Esophagus mucosa (tissue), 1 donor: Measurements from ENCODE around the gene SLC29A3. TPM values are rescaled to one million over a fixed set of nuclear protein-coding genes. Genes with fewer than 3 reads are reported as not detected.

Experiments used
- ATAC-seq: fragments of 200-7000 bp; cut with Tn5 transposase; one replicate; pipeline ENCODE4 v1.9.1; 2020
- total RNA-seq: library from RNA; stranded (reverse); gene quantifications from one replicate; pipeline ENCODE4 v1.2.4, GENCODE V29; 2023
- donor health status: DM: yes; HTN: yes; CAD: no.

SLC29A3 gene
- total RNA-seq, 1 donor from 2014 or later: 0.92 TPM

- ATAC-seq: no peak
Observed at GRCh38 chr10:71301371-71301916, 17.6 kb upstream of the SLC29A3 start.

GRCh38 chr10:71302451-71302850 lies 16.6 kb upstream of the SLC29A3 start:
- no peak for ATAC-seq

- peak; percentile 21 for ATAC-seq
Observed at GRCh38 chr10:71302874-71303568, 16.0 kb upstream of the SLC29A3 start.

GRCh38 chr10:71303569-71303907 lies 15.5 kb upstream of the SLC29A3 start:
- ATAC-seq: no peak

GRCh38 chr10:71304914-71305313 lies 14.1 kb upstream of the SLC29A3 start:
- no peak for ATAC-seq

GRCh38 chr10:71306979-71307378 lies 12.1 kb upstream of the SLC29A3 start:
- ATAC-seq: no peak

GRCh38 chr10:71307469-71308085 lies 11.5 kb upstream of the SLC29A3 start:
- peak; percentile 26 for ATAC-seq

GRCh38 chr10:71308244-71308643 lies 10.8 kb upstream of the SLC29A3 start:
- ATAC-seq: no peak

- ATAC-seq: no peak
Observed at GRCh38 chr10:71308985-71309384, 10.1 kb upstream of the SLC29A3 start.

GRCh38 chr10:71309919-71310318 lies 9.1 kb upstream of the SLC29A3 start:
- ATAC-seq: no peak

- no peak for ATAC-seq
Observed at GRCh38 chr10:71312220-71312619, 6.8 kb upstream of the SLC29A3 start.

- ATAC-seq: peak; percentile 4
Observed at GRCh38 chr10:71312811-71313789, 6.0 kb upstream of the SLC29A3 start.

GRCh38 chr10:71314028-71314693 lies 4.9 kb upstream of the SLC29A3 start:
- peak; percentile 60 for ATAC-seq

GRCh38 chr10:71314694-71315225 lies 4.3 kb upstream of the SLC29A3 start:
- no peak for ATAC-seq

GRCh38 chr10:71316056-71316785 lies 2.8 kb upstream of the SLC29A3 start:
- no peak for ATAC-seq

GRCh38 chr10:71316786-71317160 lies 2.3 kb upstream of the SLC29A3 start:
- no peak for ATAC-seq

- ATAC-seq: no peak
Observed at GRCh38 chr10:71317739-71318138, 1.3 kb upstream of the SLC29A3 start.

- no peak for ATAC-seq
Observed at GRCh38 chr10:71319800-71320392, 837 bp downstream of the SLC29A3 start.

GRCh38 chr10:71320592-71320991 lies 1.5 kb downstream of the SLC29A3 start:
- no peak for ATAC-seq

- ATAC-seq: no peak
Observed at GRCh38 chr10:71321386-71321785, 2.3 kb downstream of the SLC29A3 start.

GRCh38 chr10:71323407-71323806 lies 4.3 kb downstream of the SLC29A3 start:
- no peak for ATAC-seq
